Lower lobe of right lung (tissue), 2 donors: ENCODE data around the gene CRTC2. TPM values are rescaled to one million over a fixed set of nuclear protein-coding genes. Genes with fewer than 3 reads are reported as not detected.

ENCODE experiments used
- ATAC-seq, 2 donors: fragments of 200-7000 bp; cut with Tn5 transposase; one replicate each; pipeline ENCODE4 v1.9.1; 2020 to 2022; ENCODE audit warnings: mild to moderate bottlenecking in 2 of 2, moderate library complexity in 2 of 2
- DNase-seq: peaks from one replicate; pipeline ENCODE4 v3.0.0-alpha.2; 2020
- H3K27ac ChIP-seq: fragments of 200-600 bp; one replicate; pipeline ENCODE4 v1.8.0; 2022
- H3K27me3 ChIP-seq: fragments of 200-600 bp; one replicate; pipeline ENCODE4 v1.8.0; 2022; ENCODE audit warnings: low read depth
- H3K36me3 ChIP-seq: fragments of 200-600 bp; one replicate; pipeline ENCODE4 v1.8.0; 2022; ENCODE audit warnings: mild to moderate bottlenecking
- H3K4me1 ChIP-seq: fragments of 200-600 bp; one replicate; pipeline ENCODE4 v1.8.0; 2022
- H3K4me3 ChIP-seq: fragments of 200-600 bp; one replicate; pipeline ENCODE4 v1.8.0; 2022; ENCODE audit warnings: mild to moderate bottlenecking
- H3K9me3 ChIP-seq: fragments of 200-600 bp; one replicate; pipeline ENCODE4 v1.8.0; 2022
- CTCF ChIP-seq: fragments of 200-600 bp; IDR thresholded peaks from one replicate; pipeline ENCODE4 v1.8.0; 2022; ENCODE audit warnings: antibody characterized with exemption, mild to moderate bottlenecking
- intact Hi-C: fragments of 100-400 bp; cut with DNase I; formaldehyde crosslinking; loops from one replicate; pipeline ENCODE4 v1.11.0; 2022
- total RNA-seq: library from RNA; stranded (reverse); fragmentation: NEBNext Ultra II Directional; extraction: Animal tissue kit (Norgen Biotek cat#: 25700); gene quantifications from one replicate; pipeline ENCODE4 v1.2.1, GENCODE V29; 2021
- donor health status: DM: no; HTN: yes; CAD: no; lungs with severe emphysema.

Gene CRTC2
- total RNA-seq, 1 donor from 2014 or later = 55.8 TPM

- Histone ChIP-seq H3K4me1 (peaks cover 15% of the 10 kb centered on the region), H3K36me3 (peaks cover 94% of the 10 kb centered on the region), H3K27ac (no peak overlapping the region), H3K4me3 (no peak overlapping the region), H3K9me3 (no peaks in the 10 kb centered on the region), H3K27me3 (no peaks in the 10 kb centered on the region)
- no peak for ATAC-seq
- intact Hi-C loops = no loop called here
- DNase-seq = no peak
- TF ChIP-seq CTCF = no peak
These were observed 18.9 kb downstream of the CRTC2 start for GRCh38 chr1:153939476-153939875.

- Histone ChIP-seq H3K9me3 (no peaks in the 10 kb centered on the region), H3K36me3 (peaks cover 97% of the 10 kb centered on the region), H3K4me3 (no peak overlapping the region), H3K27me3 (no peaks in the 10 kb centered on the region), H3K4me1 (peaks cover 10% of the 10 kb centered on the region), H3K27ac (no peak overlapping the region)
- intact Hi-C loops = no loop called here
- TF ChIP-seq CTCF = no peak
- ATAC-seq (no peak), DNase-seq (no peak)
These were observed 19.4 kb downstream of the CRTC2 start for GRCh38 chr1:153938996-153939395.

GRCh38 chr1:153937331-153937730 is 21.1 kb downstream of the CRTC2 start:
- no peaks in the 10 kb centered on the region for H3K27me3 ChIP-seq
- no peak for DNase-seq
- TF ChIP-seq CTCF = no peak
- no peak overlapping the region for H3K4me3 ChIP-seq
- peaks cover 100% of the 10 kb centered on the region for H3K36me3 ChIP-seq
- no peak overlapping the region for H3K27ac ChIP-seq
- intact Hi-C loops = no loop called here
- H3K4me1 ChIP-seq = no peaks in the 10 kb centered on the region
- no peak for ATAC-seq
- no peaks in the 10 kb centered on the region for H3K9me3 ChIP-seq

GRCh38 chr1:153936011-153936802 is 22.2 kb downstream of the CRTC2 start:
- ATAC-seq = no peak
- Histone ChIP-seq H3K4me1 (no peaks in the 10 kb centered on the region), H3K4me3 (no peak overlapping the region), H3K27me3 (no peaks in the 10 kb centered on the region), H3K27ac (no peak overlapping the region), H3K9me3 (no peaks in the 10 kb centered on the region), H3K36me3 (peaks cover 95% of the 10 kb centered on the region)
- no peak for DNase-seq
- no peak for TF ChIP-seq CTCF
- intact Hi-C loops = no loop called here

GRCh38 chr1:153934746-153935145 is 23.7 kb downstream of the CRTC2 start:
- Histone ChIP-seq H3K4me1 (no peaks in the 10 kb centered on the region), H3K9me3 (no peaks in the 10 kb centered on the region), H3K36me3 (peaks cover 95% of the 10 kb centered on the region), H3K4me3 (no peak overlapping the region), H3K27me3 (no peaks in the 10 kb centered on the region), H3K27ac (no peak overlapping the region)
- TF ChIP-seq CTCF = no peak
- ATAC-seq (no peak), DNase-seq (no peak)
- intact Hi-C loops = no loop called here
